ENCODE measurements around the gene HTRA1. TPM values are rescaled to one million over a fixed set of nuclear protein-coding genes. Genes with fewer than 3 reads are reported as not detected.

HTRA1 gene
- total RNA-seq, 1 experiment from 2014 or later, result 0.70 TPM

GRCh38 chr10:122449153-122449552 is 12.2 kb upstream of the HTRA1 start:
- no TSS peak for BruUV-seq (replicated peaks)
- peaks cover 8% of the 10 kb centered on the region; the same call in 1 of the 2 replicates for H3K4me1 ChIP-seq
- ChIA-PET POLR2A (no interaction called here), CTCF (no interaction called here)
- H3K9me3 Mint-ChIP-seq (ENCODE audit: unreplicated experiment), result no peaks in the 10 kb centered on the region
- intact Hi-C loops (cut with micrococcal nuclease; ENCODE audit: unreplicated experiment), result no loop called here
- H3K27me3 Mint-ChIP-seq (ENCODE audit: insufficient read depth, unreplicated experiment), result no peaks in the 10 kb centered on the region
- peaks cover 7% of the 10 kb centered on the region for H3K4me1 Mint-ChIP-seq (ENCODE audit: low read depth, unreplicated experiment)
- H3K4me3 ChIP-seq (ENCODE audit: low read depth, low read length), result no peak overlapping the region
- H3K9me3 ChIP-seq, result no peaks in the 10 kb centered on the region
- H3K36me3 Mint-ChIP-seq (ENCODE audit: insufficient read depth, unreplicated experiment), result peaks cover 6% of the 10 kb centered on the region
- H3K27ac Mint-ChIP-seq (ENCODE audit: unreplicated experiment), result no peak overlapping the region
- no peak overlapping the region for H3K4me3 Mint-ChIP-seq (ENCODE audit: unreplicated experiment)
- no peak for DNase-seq
- H3K36me3 ChIP-seq (ENCODE audit: control insufficient read depth, insufficient read depth, low read length), result no peaks in the 10 kb centered on the region
- TF ChIP-seq, protein P1, sequence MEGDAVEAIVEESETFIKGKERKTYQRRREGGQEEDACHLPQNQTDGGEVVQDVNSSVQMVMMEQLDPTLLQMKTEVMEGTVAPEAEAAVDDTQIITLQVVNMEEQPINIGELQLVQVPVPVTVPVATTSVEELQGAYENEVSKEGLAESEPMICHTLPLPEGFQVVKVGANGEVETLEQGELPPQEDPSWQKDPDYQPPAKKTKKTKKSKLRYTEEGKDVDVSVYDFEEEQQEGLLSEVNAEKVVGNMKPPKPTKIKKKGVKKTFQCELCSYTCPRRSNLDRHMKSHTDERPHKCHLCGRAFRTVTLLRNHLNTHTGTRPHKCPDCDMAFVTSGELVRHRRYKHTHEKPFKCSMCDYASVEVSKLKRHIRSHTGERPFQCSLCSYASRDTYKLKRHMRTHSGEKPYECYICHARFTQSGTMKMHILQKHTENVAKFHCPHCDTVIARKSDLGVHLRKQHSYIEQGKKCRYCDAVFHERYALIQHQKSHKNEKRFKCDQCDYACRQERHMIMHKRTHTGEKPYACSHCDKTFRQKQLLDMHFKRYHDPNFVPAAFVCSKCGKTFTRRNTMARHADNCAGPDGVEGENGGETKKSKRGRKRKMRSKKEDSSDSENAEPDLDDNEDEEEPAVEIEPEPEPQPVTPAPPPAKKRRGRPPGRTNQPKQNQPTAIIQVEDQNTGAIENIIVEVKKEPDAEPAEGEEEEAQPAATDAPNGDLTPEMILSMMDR (IDR thresholded peaks at IDR 0.05; ENCODE audit: insufficient read depth in 1 of 2, low read depth in 1 of 2, low read length in 1 of 2, severe bottlenecking in 1 of 2, unreplicated experiment in 1 of 2), result no peak
- no peaks in the 10 kb centered on the region for H3K27me3 ChIP-seq (replicated peaks; ENCODE audit: control insufficient read depth, insufficient read depth, low read length)

DNA sequence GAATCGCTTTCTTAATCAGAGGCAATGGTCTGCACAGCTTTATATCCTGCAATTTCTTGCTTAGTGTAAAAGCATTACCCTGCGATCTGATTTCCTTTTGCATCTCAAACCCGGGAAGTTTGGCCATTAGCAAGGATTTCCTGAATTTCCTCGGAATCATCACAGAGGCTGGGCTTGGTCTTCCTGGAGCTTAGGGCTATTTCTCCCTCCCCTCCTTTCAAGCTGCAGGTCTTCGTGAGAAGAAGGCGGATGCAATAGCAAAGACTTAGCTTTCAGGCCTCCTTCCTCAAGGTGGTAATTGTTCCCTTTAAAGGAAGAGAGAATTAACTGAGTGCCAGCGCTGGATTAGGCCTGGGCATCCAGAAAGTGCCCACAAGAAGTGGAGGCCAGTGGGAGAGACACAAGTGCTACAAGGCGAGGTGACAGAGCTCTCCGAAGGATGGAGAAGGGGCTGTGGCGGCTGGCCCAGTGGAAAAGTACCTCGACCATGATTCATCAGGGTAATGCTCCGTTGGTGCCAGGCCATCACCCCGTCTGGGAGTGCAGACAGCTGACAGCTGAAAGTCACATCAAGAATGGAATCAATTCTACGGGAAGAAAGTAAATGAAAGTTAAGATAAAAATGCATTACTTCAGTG is 10.9 kb upstream of the HTRA1 start:
- Mint-ChIP-seq H3K4me3 (ENCODE audit: unreplicated experiment) (no peak overlapping the region), H3K27ac (ENCODE audit: unreplicated experiment) (no peak overlapping the region), H3K27me3 (ENCODE audit: insufficient read depth, unreplicated experiment) (no peaks in the 10 kb centered on the region), H3K36me3 (ENCODE audit: insufficient read depth, unreplicated experiment) (no peaks in the 10 kb centered on the region), H3K4me1 (ENCODE audit: low read depth, unreplicated experiment) (peaks cover 7% of the 10 kb centered on the region), H3K9me3 (ENCODE audit: unreplicated experiment) (no peaks in the 10 kb centered on the region)
- no peak overlapping the region for H3K4me3 ChIP-seq (ENCODE audit: low read depth, low read length)
- ChIA-PET POLR2A (no interaction called here), CTCF (no interaction called here)
- no peaks in the 10 kb centered on the region for H3K27me3 ChIP-seq (replicated peaks; ENCODE audit: control insufficient read depth, insufficient read depth, low read length)
- no peaks in the 10 kb centered on the region for H3K9me3 ChIP-seq
- no TSS peak for BruUV-seq (replicated peaks)
- H3K36me3 ChIP-seq (ENCODE audit: control insufficient read depth, insufficient read depth, low read length), result no peaks in the 10 kb centered on the region
- DNase-seq, result no peak
- TF ChIP-seq, protein P1 (IDR thresholded peaks at IDR 0.05; ENCODE audit: insufficient read depth in 1 of 2, low read depth in 1 of 2, low read length in 1 of 2, severe bottlenecking in 1 of 2, unreplicated experiment in 1 of 2), result no peak
- H3K4me1 ChIP-seq, result peaks cover 8% of the 10 kb centered on the region; the same call in 1 of the 2 replicates
- intact Hi-C loops (cut with micrococcal nuclease; ENCODE audit: unreplicated experiment), result no loop called here

DNA sequence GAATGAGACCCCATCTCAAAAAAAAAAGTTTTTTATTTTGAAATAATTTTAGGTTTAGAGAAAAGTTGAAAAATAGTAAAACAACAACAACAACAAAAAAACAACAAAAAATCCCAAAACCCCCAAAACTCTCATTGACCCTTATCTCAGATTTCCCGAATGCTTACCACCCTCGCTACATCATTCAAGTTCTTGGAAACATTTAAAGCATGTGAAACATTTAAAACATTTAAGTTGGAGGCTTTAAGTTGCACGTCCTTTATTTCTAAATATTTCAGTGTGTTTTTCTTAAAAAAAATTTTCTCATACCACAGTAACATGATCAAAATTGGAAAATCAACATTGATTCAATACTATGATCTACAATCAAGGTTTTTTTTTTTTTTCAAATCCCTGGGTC is 7.3 kb upstream of the HTRA1 start:
- Mint-ChIP-seq H3K4me3 (ENCODE audit: unreplicated experiment) (no peak overlapping the region), H3K4me1 (ENCODE audit: low read depth, unreplicated experiment) (no peaks in the 10 kb centered on the region), H3K36me3 (ENCODE audit: insufficient read depth, unreplicated experiment) (no peaks in the 10 kb centered on the region), H3K27me3 (ENCODE audit: insufficient read depth, unreplicated experiment) (peaks cover 9% of the 10 kb centered on the region), H3K27ac (ENCODE audit: unreplicated experiment) (no peak overlapping the region), H3K9me3 (ENCODE audit: unreplicated experiment) (no peaks in the 10 kb centered on the region)
- Histone ChIP-seq H3K4me1 (peaks cover under 1% of the 10 kb centered on the region; the same call in 1 of the 2 replicates), H3K27me3 (replicated peaks; ENCODE audit: control insufficient read depth, insufficient read depth, low read length) (peaks cover 4% of the 10 kb centered on the region), H3K36me3 (ENCODE audit: control insufficient read depth, insufficient read depth, low read length) (no peaks in the 10 kb centered on the region), H3K4me3 (ENCODE audit: low read depth, low read length) (no peak overlapping the region), H3K9me3 (no peaks in the 10 kb centered on the region)
- TF ChIP-seq, protein P1 (IDR thresholded peaks at IDR 0.05; ENCODE audit: insufficient read depth in 1 of 2, low read depth in 1 of 2, low read length in 1 of 2, severe bottlenecking in 1 of 2, unreplicated experiment in 1 of 2), result no peak
- ChIA-PET CTCF (interaction anchor here (0.7 kb wide), 1 partner anchor 15 kb away, joined by 5 read pairs; no protein-coding TSS in a partner anchor), POLR2A (interaction anchor here (0.7 kb wide), 1 partner anchor 110 kb away, joined by 4 read pairs; no protein-coding TSS in a partner anchor)
- no TSS peak for BruUV-seq (replicated peaks)
- intact Hi-C loops (cut with micrococcal nuclease; ENCODE audit: unreplicated experiment), result no loop called here
- DNase-seq, result no peak
